Fibroblast of villous mesenchyme (primary cell): ENCODE measurements around the gene STAT2. TPM values are rescaled to one million over a fixed set of nuclear protein-coding genes. Genes with fewer than 3 reads are reported as not detected.
A peak's percentile ranks its signal among the peaks of the same experiment; 100 is the strongest.

Experiments
- DNase-seq: peaks from one replicate; pipeline ENCODE4 v3.0.0-alpha.2; 2010; ENCODE audit warnings: low read depth
- H3K4me3 ChIP-seq: 2 replicates; pipeline ENCODE4 v1.5.1; 2011; ENCODE audit warnings: low read depth, mild to moderate bottlenecking, low read length
- CTCF ChIP-seq: IDR thresholded peaks from 2 replicates; pipeline ENCODE4 v1.5.1; 2012; ENCODE audit warnings: low read depth, mild to moderate bottlenecking, low read length; ENCODE audit not compliant: insufficient read depth
- small RNA-seq: library from RNA; depleted of rRNA; stranded (forward); fragments of <200 nt; gene quantifications from one replicate; pipeline ENCODE3, GENCODE V24; 2012
- total RNA-seq: library from RNA; depleted of rRNA; stranded (reverse); fragments of >200 nt; gene quantifications from 2 replicates; pipeline ENCODE4 v1.2.3, GENCODE V29; 2012

Gene STAT2
- total RNA-seq, 1 donor = 296 TPM

DNA sequence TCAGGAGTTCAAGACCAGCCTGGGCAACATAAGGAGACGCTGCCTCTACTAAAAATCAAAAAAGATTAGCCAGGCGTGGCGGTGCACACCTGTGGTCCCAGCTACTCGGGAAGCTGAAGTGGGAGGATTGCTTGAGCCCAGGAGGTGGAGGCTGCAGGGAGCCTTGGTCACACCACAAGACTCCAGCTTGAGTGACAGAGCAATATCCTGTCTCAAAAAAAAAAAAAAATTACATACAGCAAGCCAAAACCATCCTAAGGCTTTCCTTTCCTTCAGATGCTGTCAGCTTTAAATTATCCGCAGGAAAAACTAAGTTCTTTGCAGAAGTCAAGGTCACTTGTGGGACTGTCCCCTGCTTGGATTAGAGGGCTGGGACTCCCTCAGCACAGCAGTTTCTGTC is 61.1 kb downstream of the STAT2 start:
- peak overlapping the region; percentile 87 for H3K4me3 ChIP-seq
- DNase-seq = no peak
- no peak for TF ChIP-seq CTCF

- no peak for DNase-seq
- TF ChIP-seq CTCF = no peak
Observed at GRCh38 chr12:56297400-56297799, 62.5 kb downstream of the STAT2 start.

DNA sequence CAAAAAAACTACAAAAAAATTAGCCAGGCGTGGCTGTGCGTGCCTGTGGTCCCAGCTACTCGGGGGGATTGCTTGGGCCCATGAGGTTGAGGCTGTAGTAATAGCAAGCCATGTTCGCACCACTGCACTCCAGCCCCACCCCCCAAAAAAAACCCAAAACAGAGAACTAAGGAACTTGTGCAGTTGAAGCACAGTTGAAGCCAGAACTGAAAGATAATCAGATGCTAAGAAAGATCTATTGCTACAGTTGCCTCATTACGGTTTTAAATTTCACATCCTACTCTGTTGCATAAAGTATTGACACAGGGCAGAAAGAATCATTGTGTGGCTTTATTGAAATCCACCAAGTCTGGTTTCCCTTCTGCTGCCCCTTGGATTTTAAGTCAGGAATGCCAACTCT is 63.6 kb downstream of the STAT2 start:
- H3K4me3 ChIP-seq = no peak overlapping the region
- DNase-seq = peak; percentile 12
- no peak for TF ChIP-seq CTCF

More at GRCh38 chr12:56297400-56297799, 62.5 kb downstream of the STAT2 start:
- H3K4me3 ChIP-seq = no peak overlapping the region

DNA sequence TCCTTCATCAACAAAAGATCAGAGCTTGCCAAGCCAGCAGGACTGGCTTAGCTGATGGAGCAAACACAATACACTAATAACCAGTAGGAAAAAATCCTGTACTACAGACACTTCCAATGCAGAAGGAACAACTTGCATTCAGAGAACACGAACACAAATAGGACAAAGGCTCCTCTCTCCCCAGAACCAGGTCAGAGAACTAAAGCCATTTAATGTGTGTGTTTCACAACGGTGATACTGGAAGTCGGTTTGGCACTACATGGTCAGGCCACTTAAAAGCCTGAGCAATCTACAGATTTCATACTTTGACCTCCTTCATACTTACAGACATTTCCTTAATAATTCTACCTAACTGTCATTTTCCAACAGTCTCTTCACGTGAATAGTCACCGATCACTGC is 66.1 kb downstream of the STAT2 start:
- DNase-seq = no peak
- no peak for TF ChIP-seq CTCF
- no peak overlapping the region for H3K4me3 ChIP-seq

Small RNA genes within 50 kb of the gene (small RNA-seq; reads per million reads assigned to genes)
- not detected for gene RNU7-40P

Other genes with a start within 250 kb of the STAT2 start
- 1,700 and 3,242 TPM in 2 replicates for gene RPL41, start 243.5 kb downstream of the STAT2 start, total RNA-seq
- 3.9 and 4.3 TPM in 2 replicates for gene ZC3H10, start 241.8 kb downstream of the STAT2 start, total RNA-seq
- 300 and 327 TPM in 2 replicates for gene ESYT1, start 231.8 kb downstream of the STAT2 start, total RNA-seq
- gene MYL6B, start 207.5 kb downstream of the STAT2 start, total RNA-seq = 68.2 and 70.9 TPM in 2 replicates
- 2,015 and 2,412 TPM in 2 replicates for gene MYL6, start 201.7 kb downstream of the STAT2 start, total RNA-seq
- gene SMARCC2, start 170.6 kb downstream of the STAT2 start, total RNA-seq = 44.8 and 67.8 TPM in 2 replicates
- gene RNF41, start 138.2 kb downstream of the STAT2 start, total RNA-seq = 112 and 131 TPM in 2 replicates
- 23.3 and 28.0 TPM in 2 replicates for gene NABP2, start 135.8 kb downstream of the STAT2 start, total RNA-seq
- not detected in 2 replicates for gene SLC39A5, start 130.1 kb downstream of the STAT2 start, total RNA-seq
- 22.2 and 25.9 TPM in 2 replicates for gene ANKRD52, start 101.7 kb downstream of the STAT2 start, total RNA-seq
- 9.0 and 12.5 TPM in 2 replicates for gene COQ10A, start 93.2 kb downstream of the STAT2 start, total RNA-seq
- 150 and 153 TPM in 2 replicates for gene CS, start 59.8 kb downstream of the STAT2 start, total RNA-seq
- gene CNPY2, start 44.1 kb downstream of the STAT2 start, total RNA-seq = 94.7 and 113 TPM in 2 replicates
- 13.0 and 14.8 TPM in 2 replicates for gene PAN2, start 26.1 kb downstream of the STAT2 start, total RNA-seq
- 0.32 TPM in 1 of 2 replicates, not detected in the other for gene IL23A, start 21.2 kb downstream of the STAT2 start, total RNA-seq
- not detected in 2 replicates for gene APOF, start 2.8 kb upstream of the STAT2 start, total RNA-seq
- gene TIMELESS, start 89.3 kb upstream of the STAT2 start, total RNA-seq = 7.1 and 7.8 TPM in 2 replicates
- gene MIP, start 94.5 kb upstream of the STAT2 start, total RNA-seq = not detected in 2 replicates
- 2.3 and 3.0 TPM in 2 replicates for gene SPRYD4, start 108.5 kb upstream of the STAT2 start, total RNA-seq
- under 0.01 TPM in 1 of 2 replicates, not detected in the other for gene GLS2, start 128.1 kb upstream of the STAT2 start, total RNA-seq
- gene RBMS2, start 161.7 kb upstream of the STAT2 start, total RNA-seq = 21.9 and 32.8 TPM in 2 replicates